ENCODE results near the gene PRAME.
A peak's percentile ranks its signal among the peaks of the same experiment; 100 is the strongest.
"Not testable (repeated sequence)": the region's sequence is repeated elsewhere in the genome, so short reads cannot be mapped to it uniquely, and the experiment has no call there.

Gene PRAME

GRCh38 chr22:22520667-22521602 is 38.1 kb downstream of the PRAME start:
- DNase-seq (ENCODE audit: low spot score), result no peak

- DNase-seq (ENCODE audit: low spot score), result peak; percentile 91
Observed at GRCh38 chr22:22520020-22520656, 38.9 kb downstream of the PRAME start, which contains the start of gene ZNF280A. ZNF280A (minus strand) TSS chr22:22520270; CDS start chr22:22515630, 4,640 bp downstream.

GRCh38 chr22:22519591-22519990 is 39.5 kb downstream of the PRAME start:
- DNase-seq (ENCODE audit: low spot score), result peak; percentile 25

GRCh38 chr22:22516992-22517391 is 42.1 kb downstream of the PRAME start:
- no peak for DNase-seq (ENCODE audit: low spot score)

GRCh38 chr22:22515890-22516289 is 43.2 kb downstream of the PRAME start:
- DNase-seq (ENCODE audit: low spot score), result no peak

- not testable (repeated sequence) for DNase-seq (ENCODE audit: low spot score)
Observed at GRCh38 chr22:22514431-22514830, 44.6 kb downstream of the PRAME start.

GRCh38 chr22:22513619-22514018 is 45.4 kb downstream of the PRAME start:
- no peak for DNase-seq (ENCODE audit: low spot score)

- DNase-seq (ENCODE audit: low spot score), result no peak
Observed at GRCh38 chr22:22512951-22513350, 46.1 kb downstream of the PRAME start.

GRCh38 chr22:22510833-22511232 is 48.2 kb downstream of the PRAME start:
- DNase-seq (ENCODE audit: low spot score), result not testable (repeated sequence)

GRCh38 chr22:22509912-22510311 is 49.2 kb downstream of the PRAME start:
- DNase-seq (ENCODE audit: low spot score), result not testable (repeated sequence)

- DNase-seq (ENCODE audit: low spot score), result peak; percentile 94
Observed at GRCh38 chr22:22508274-22509176, 50.5 kb downstream of the PRAME start, which contains the start of gene ZNF280B. ZNF280B (minus strand) TSS chr22:22508742; CDS start chr22:22489398, 19,344 bp downstream.

GRCh38 chr22:22507743-22508273 is 51.3 kb downstream of the PRAME start:
- peak; percentile 11 for DNase-seq (ENCODE audit: low spot score)

GRCh38 chr22:22506736-22507135 is 52.3 kb downstream of the PRAME start:
- DNase-seq (ENCODE audit: low spot score), result no peak

- no peak for DNase-seq (ENCODE audit: low spot score)
Observed at GRCh38 chr22:22498267-22498666, 60.8 kb downstream of the PRAME start.
